GM04503 (cell line): ENCODE measurements around the gene TMEM131.

Experiments
- DNase-seq: peaks from one replicate; pipeline ENCODE4 v3.0.0-alpha.2; 2012; ENCODE audit warnings: low read depth

Gene TMEM131

DNA sequence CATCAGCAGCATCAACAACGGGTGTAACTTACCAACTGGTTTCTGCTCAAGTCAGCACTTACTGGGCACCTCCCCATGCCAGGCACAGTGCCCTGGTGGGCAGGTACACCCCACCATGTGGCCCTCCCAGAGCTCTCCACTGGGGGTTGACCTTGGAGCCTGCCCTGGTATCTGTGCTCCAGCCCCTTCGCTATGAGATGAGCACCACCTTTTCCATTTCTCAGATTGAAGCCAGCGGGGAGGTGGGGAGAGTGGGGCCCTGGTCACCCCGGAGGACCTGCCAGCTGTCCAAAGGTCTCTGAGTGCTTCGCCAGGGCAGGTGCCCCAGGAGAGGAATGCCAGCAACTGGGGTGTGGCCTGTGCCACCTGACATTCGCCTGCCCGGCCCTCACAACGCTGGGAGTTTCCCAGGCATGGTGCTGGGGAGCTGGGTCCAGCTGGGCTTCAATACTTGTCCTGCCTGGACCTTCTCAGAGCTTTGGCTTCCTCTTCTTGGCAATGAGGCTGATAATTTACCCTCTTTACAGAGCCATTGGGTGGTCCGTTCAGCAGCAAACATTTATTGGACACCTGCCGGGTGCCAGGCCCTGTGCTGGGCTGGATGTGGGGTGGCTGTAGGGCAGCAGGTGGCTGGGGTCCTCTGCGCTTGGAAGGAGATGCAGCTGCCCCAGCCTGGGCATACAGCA, 288.2 kb downstream of the TMEM131 start:
- DNase-seq: no peak

DNA sequence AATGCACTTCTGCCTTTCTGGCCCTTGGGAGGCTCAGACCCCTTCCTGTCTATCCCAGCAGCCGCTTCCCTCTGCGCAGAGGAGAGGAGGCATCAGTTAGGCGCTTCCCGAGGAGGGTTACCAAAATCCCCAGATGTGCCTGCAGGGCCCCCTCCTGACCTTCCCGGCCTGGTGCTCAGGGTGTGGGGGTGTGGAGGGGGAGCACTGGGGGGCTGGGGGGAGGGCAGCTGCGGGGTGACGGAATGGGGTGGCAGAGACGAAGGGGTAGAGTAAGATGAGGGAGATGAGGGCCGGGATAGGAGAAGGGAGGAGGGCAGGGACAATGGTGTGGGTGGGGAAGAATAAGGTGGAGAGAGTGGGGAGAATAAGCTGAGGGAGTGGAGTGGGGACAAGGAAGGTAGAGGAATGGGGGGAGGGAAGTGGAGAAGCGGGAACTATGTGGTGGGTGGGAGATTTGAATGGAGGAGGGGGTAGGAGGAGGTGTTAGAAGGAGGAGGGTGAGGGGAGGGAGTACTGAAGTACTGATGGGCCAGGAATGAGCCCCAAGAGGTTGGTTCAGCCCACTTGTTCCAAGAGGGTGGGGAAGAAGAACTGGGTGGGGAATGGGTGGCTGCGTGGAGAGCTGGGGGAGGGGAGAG, 288.9 kb downstream of the TMEM131 start:
- no peak for DNase-seq
